Lung (tissue), 12 donors: ENCODE data around the gene DNM2. TPM values are rescaled to one million over a fixed set of nuclear protein-coding genes. Genes with fewer than 3 reads are reported as not detected.

ENCODE experiments used
- ATAC-seq: fragments of 200-7000 bp; cut with Tn5 transposase; one replicate; pipeline ENCODE4 v1.9.1; 2020; ENCODE audit warnings: moderate number of reproducible peaks; ENCODE audit not compliant: insufficient read depth, low FRiP score
- DNase-seq, 3 donors: peaks; one replicate each; pipeline ENCODE4 v3.0.0-alpha.2; 2013 to 2017
- H3K27ac ChIP-seq, 2 donors: one replicate each; pipeline ENCODE4 v1.5.1; 2013; ENCODE audit warnings: mild to moderate bottlenecking in 2 of 2, moderate library complexity in 2 of 2, control low read depth in 1 of 2, inconsistent platforms in 1 of 2, low read depth in 1 of 2, low read length in 1 of 2
- H3K27me3 ChIP-seq, 3 donors: one replicate each; pipeline ENCODE4 v1.5.1; 2013; ENCODE audit warnings: low read length in 2 of 3; ENCODE audit not compliant: control insufficient read depth in 3 of 3, insufficient read depth in 3 of 3
- H3K36me3 ChIP-seq, 4 donors: one replicate each; pipeline ENCODE4 v1.5.1; 2013; ENCODE audit warnings: low read length in 4 of 4, mild to moderate bottlenecking in 1 of 4, moderate library complexity in 1 of 4; ENCODE audit not compliant: control insufficient read depth in 4 of 4, insufficient read depth in 4 of 4
- H3K4me1 ChIP-seq, 5 donors: one replicate each; pipeline ENCODE4 v1.5.1; 2013; ENCODE audit warnings: low read length in 5 of 5, mild to moderate bottlenecking in 2 of 5, moderate library complexity in 1 of 5; ENCODE audit not compliant: control insufficient read depth in 5 of 5, insufficient read depth in 5 of 5
- H3K4me3 ChIP-seq: one replicate; pipeline ENCODE4 v1.5.1; 2013; ENCODE audit warnings: mild to moderate bottlenecking, control low read depth, moderate library complexity
- H3K9ac ChIP-seq, 2 donors: one replicate each; pipeline ENCODE4 v1.5.1; 2013; ENCODE audit warnings: low read length in 2 of 2, control low read depth in 1 of 2; ENCODE audit not compliant: insufficient read depth in 1 of 2
- H3K9me3 ChIP-seq, 4 donors: one replicate each; pipeline ENCODE4 v1.5.1; 2013; ENCODE audit warnings: low read length in 3 of 4, mild to moderate bottlenecking in 1 of 4, moderate library complexity in 1 of 4; ENCODE audit not compliant: control insufficient read depth in 4 of 4, insufficient read depth in 3 of 4
- WGBS, 2 donors: extraction: QIAGEN DNeasy Blood & Tissue Kit; methylation state at CpG; one replicate each; pipeline ENCODE4 v1.1.7; 2013; 5-methylcytosine and 5-hydroxymethylcytosine counted together
- polyA plus RNA-seq, 2 donors: library from polyadenylated mRNA; stranded (reverse); fragments of 200-250 nt; gene quantifications; one replicate each; pipeline ENCODE4 v1.2.1, GENCODE V29; 2013
- total RNA-seq, 2 donors: library from RNA; depleted of rRNA in 1 of 2; stranded (reverse); fragments of >200 nt in 1 of 2; gene quantifications; one replicate each; pipeline ENCODE4 v1.2.1, GENCODE V29; 2014 to 2021
- TF ChIP-seq, protein P1 (sequence below): IDR thresholded peaks from 2 replicates; pipeline ENCODE4 v1.5.1; 2012; ENCODE audit warnings: mild to moderate bottlenecking; ENCODE audit errors: control extremely low read depth, extremely low read depth
- donor health status: control.
- donor health status: control.
- donor health status: Bipolar disorder and iron deficiency.
- donor health status: healthy.
- donor health status: DM: yes; HTN: yes; CAD: no.

The DNM2 gene
- total and polyA plus RNA-seq, 4 donors: 172 to 277 (median 204) TPM

DNA sequence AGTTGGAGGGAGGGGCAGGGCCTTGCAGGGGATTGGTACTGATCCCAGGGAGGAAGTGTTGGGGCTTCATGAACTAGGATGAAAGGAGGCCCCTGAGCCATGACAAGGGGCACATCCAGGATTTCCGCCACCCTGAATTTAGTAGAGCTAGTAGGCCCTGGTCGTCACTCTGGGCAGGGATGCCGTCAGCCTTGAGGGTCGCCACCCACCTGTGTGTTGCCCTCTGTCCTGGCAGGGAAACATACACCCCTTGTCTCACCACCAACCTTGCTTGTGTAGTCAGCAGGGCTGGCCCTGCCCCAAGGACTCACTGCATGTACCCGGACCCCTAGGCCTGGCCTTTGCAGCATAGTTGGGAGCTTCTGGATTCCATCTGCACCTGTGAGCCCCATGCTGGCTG, 26.0 kb upstream of the DNM2 start:
- Histone ChIP-seq H3K27me3 (no peaks in the 10 kb centered on the region), H3K4me1 (peaks cover 0 to 9% (median 3%) of the 10 kb centered on the region in 5 donors), H3K36me3 (peaks cover 12 to 55% (median 29%) of the 10 kb centered on the region in 4 donors), H3K27ac (no peak overlapping the region), H3K9me3 (peaks cover 0 to 2% (median 0%) of the 10 kb centered on the region in 4 donors), H3K9ac (no peak overlapping the region), H3K4me3 (no peak overlapping the region)
- ATAC-seq: no peak
- TF ChIP-seq, protein P1, sequence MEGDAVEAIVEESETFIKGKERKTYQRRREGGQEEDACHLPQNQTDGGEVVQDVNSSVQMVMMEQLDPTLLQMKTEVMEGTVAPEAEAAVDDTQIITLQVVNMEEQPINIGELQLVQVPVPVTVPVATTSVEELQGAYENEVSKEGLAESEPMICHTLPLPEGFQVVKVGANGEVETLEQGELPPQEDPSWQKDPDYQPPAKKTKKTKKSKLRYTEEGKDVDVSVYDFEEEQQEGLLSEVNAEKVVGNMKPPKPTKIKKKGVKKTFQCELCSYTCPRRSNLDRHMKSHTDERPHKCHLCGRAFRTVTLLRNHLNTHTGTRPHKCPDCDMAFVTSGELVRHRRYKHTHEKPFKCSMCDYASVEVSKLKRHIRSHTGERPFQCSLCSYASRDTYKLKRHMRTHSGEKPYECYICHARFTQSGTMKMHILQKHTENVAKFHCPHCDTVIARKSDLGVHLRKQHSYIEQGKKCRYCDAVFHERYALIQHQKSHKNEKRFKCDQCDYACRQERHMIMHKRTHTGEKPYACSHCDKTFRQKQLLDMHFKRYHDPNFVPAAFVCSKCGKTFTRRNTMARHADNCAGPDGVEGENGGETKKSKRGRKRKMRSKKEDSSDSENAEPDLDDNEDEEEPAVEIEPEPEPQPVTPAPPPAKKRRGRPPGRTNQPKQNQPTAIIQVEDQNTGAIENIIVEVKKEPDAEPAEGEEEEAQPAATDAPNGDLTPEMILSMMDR: no peak
- WGBS, 2 donors: 79 to 92% methylated on average over 5 of the region's 5 CpGs
- no peak for DNase-seq

DNA sequence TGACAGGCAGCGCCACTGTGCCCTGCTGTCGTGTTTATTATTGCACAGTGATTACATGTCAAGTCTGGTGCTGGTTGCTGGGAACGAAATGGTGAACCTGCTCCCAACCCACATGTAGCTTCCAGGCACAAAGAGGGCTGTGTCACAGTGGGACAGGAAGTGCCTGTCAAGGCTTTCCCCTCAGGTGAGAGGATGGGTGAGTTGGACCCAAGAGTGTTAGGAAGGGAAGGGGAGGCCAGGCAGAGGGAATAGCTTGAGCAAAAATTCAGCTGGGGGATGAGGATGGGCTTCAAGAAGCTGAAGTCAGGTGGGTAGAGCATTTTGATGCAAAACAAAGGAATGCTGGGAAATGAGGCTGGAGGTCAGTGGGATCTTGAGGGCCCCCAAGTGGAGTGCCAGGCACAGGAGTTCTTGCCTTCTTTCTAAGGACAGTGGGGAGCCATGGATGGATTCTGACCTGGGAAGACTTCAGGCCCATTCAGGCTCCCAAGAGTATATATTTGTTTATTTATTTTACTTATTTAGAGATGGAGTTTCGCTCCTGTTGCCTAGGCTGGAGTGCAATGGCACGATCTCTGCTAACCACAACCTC, 25.1 kb upstream of the DNM2 start:
- 86 to 90% methylated on average over 5 of the region's 5 CpGs for WGBS, 2 donors

DNA sequence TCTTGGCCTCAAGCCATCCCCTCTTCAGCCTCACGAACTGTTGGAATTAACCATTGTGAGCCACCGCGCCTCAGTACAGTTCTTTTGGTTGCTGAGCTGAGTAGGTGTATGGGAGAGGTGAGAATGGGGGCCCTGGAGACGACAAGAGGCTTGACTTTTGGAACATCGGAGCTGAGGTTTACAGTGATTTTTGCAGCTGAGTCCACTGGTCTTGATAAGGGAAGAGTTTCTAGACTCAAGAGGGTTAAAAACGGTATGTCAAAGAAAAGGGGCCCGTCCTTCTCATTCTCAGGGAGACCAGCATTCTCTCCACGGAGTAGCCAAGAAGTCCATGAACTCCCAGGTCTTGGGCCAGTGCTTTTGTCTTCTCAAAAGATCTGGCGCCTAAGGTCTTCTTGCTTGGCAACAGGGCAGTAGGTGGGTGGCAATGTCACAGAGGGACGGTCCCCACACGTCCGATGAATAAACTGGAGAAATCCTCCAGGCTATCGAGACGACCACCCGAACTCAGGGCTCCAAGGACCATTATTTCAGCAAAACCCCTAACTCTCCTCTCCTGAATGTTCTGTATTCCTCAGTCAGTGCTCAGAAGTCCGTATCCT, 23.1 kb upstream of the DNM2 start:
- WGBS, 2 donors: 33 to 39% methylated on average over 16 of the region's 16 CpGs
- H3K4me1 ChIP-seq: peaks cover 0 to 9% (median 3%) of the 10 kb centered on the region in 5 donors
- TF ChIP-seq, protein P1: no peak
- no peaks in the 10 kb centered on the region for H3K27me3 ChIP-seq
- peaks cover 0 to 2% (median 0%) of the 10 kb centered on the region in 4 donors for H3K9me3 ChIP-seq
- H3K36me3 ChIP-seq: peaks cover 2 to 29% (median 12%) of the 10 kb centered on the region in 4 donors
- no peak for DNase-seq
- H3K4me3 ChIP-seq: no peak overlapping the region
- no peak overlapping the region for H3K27ac ChIP-seq
- no peak for ATAC-seq
- H3K9ac ChIP-seq: no peak overlapping the region

More for the DNA sequence above, 25.1 kb upstream of the DNM2 start:
- peaks cover 0 to 2% (median 0%) of the 10 kb centered on the region in 4 donors for H3K9me3 ChIP-seq
- H3K27me3 ChIP-seq: no peaks in the 10 kb centered on the region
- DNase-seq (no peak), ATAC-seq (no peak)
- H3K4me3 ChIP-seq: no peak overlapping the region
- TF ChIP-seq, protein P1: no peak
- H3K27ac ChIP-seq: no peak overlapping the region
- H3K9ac ChIP-seq: no peak overlapping the region
- H3K36me3 ChIP-seq: peaks cover 12 to 46% (median 28%) of the 10 kb centered on the region in 4 donors
- H3K4me1 ChIP-seq: peaks cover 0 to 9% (median 3%) of the 10 kb centered on the region in 5 donors
